CD4-positive, alpha-beta T cell (primary cell): Measurements from ENCODE around the gene SERPINE1. TPM values are rescaled to one million over a fixed set of nuclear protein-coding genes. Genes with fewer than 3 reads are reported as not detected.

Source experiments
- ATAC-seq: fragments of 200-7000 bp; cut with Tn5 transposase; one replicate; pipeline ENCODE4 v1.10.0; 2022; ENCODE audit warnings: mild to moderate bottlenecking; ENCODE audit not compliant: poor library complexity
- CTCF ChIA-PET: fragments of 350-600 bp; sonication (Branson Sonifier 250); formaldehyde crosslinking; loops from one replicate; lab custom pipeline; 2021; ENCODE audit warnings: antibody characterized with exemption, inconsistent platforms; lab: Charles Lee
- POLR2A ChIA-PET: fragments of 350-600 bp; sonication (Branson Sonifier 250); formaldehyde crosslinking; loops from one replicate; lab custom pipeline; 2021; ENCODE audit warnings: antibody characterized with exemption, inconsistent platforms; lab: Charles Lee
- DNase-seq, 14 experiments: peaks; one replicate each; pipeline ENCODE4 v3.0.0-alpha.2; 2013 to 2020; ENCODE audit warnings: mixed read lengths in 2 of 14
- H3K27ac ChIP-seq, 2 donors: one replicate each; pipeline versions ENCODE4 v1.5.1 to v1.7.0; 2013; ENCODE audit warnings: low read length in 2 of 2, low read depth in 1 of 2, mild to moderate bottlenecking in 1 of 2
- H3K27me3 ChIP-seq, 2 experiments: 1 replicate in 1 of 2; 2 replicates in 1 of 2; pipeline versions ENCODE4 v1.6.1 to v1.7.0; 2013; ENCODE audit warnings: low read length in 2 of 2, control low read depth in 1 of 2, mild to moderate bottlenecking in 1 of 2, moderate library complexity in 1 of 2; ENCODE audit not compliant: insufficient read depth in 2 of 2, control insufficient read depth in 1 of 2
- H3K36me3 ChIP-seq: one replicate; pipeline ENCODE4 v1.6.1; 2013; ENCODE audit warnings: low read length, control low read depth; ENCODE audit not compliant: insufficient read depth
- H3K4me1 ChIP-seq: one replicate; pipeline ENCODE4 v1.6.1; 2013; ENCODE audit warnings: low read length, control low read depth; ENCODE audit not compliant: insufficient read depth
- H3K4me3 ChIP-seq: one replicate; pipeline ENCODE4 v1.5.1; 2013; ENCODE audit warnings: mild to moderate bottlenecking, low read length, moderate library complexity
- H3K9me3 ChIP-seq, 2 experiments: 1 replicate in 1 of 2; 2 replicates in 1 of 2; pipeline versions ENCODE4 v1.6.1 to v1.7.0; 2013; ENCODE audit warnings: low read length in 2 of 2, mild to moderate bottlenecking in 2 of 2, control low read depth in 1 of 2, moderate library complexity in 1 of 2; ENCODE audit not compliant: control insufficient read depth in 1 of 2, insufficient read depth in 1 of 2
- H3K27ac Mint-ChIP-seq: one replicate; pipeline ENCODE4 v1.8.0; 2020; ENCODE audit warnings: mixed read lengths
- H3K27me3 Mint-ChIP-seq: one replicate; pipeline ENCODE4 v1.8.0; 2021; ENCODE audit warnings: mixed read lengths
- H3K36me3 Mint-ChIP-seq: one replicate; pipeline ENCODE4 v1.8.0; 2021; ENCODE audit warnings: low read depth, mixed read lengths
- H3K4me1 Mint-ChIP-seq: one replicate; pipeline ENCODE4 v1.8.0; 2021; ENCODE audit warnings: low read depth, mixed read lengths
- H3K4me3 Mint-ChIP-seq: one replicate; pipeline ENCODE4 v1.8.0; 2020; ENCODE audit warnings: mild to moderate bottlenecking, mixed read lengths
- H3K9me3 Mint-ChIP-seq: one replicate; pipeline ENCODE4 v1.8.0; 2020; ENCODE audit warnings: mixed read lengths
- CTCF ChIP-seq: fragments of 200-600 bp; IDR thresholded peaks from one replicate; pipeline ENCODE4 v1.8.0; 2022; ENCODE audit warnings: antibody characterized with exemption, mild to moderate bottlenecking
- intact Hi-C, 2 experiments: fragments of 100-400 bp; cut with DNase I in 1 of 2; cut with micrococcal nuclease in 1 of 2; formaldehyde crosslinking; loops; one replicate each; pipeline versions ENCODE4 v1.15.1 to v1.9.0; 2023 to 2025; cut with DNase I, micrococcal nuclease
- total RNA-seq, 174 experiments: library from RNA in 2 of 174; stranded (reverse) in 2 of 174; gene quantifications; one replicate each; pipeline ENCODE4 v1.2.3 and lab custom pipeline; 2021 to 2026

The SERPINE1 gene
- total RNA-seq, 2 experiments from 2014 or later: 0.11 TPM; not detected in 1

GRCh38 chr7:101165958-101166647 is 39.2 kb downstream of the SERPINE1 start:
- POLR2A ChIA-PET: interaction anchor here (0.8 to 1.8 kb wide), 6 partner anchors 11 to 291 kb away, joined by 3 to 7 read pairs (median 4); partner anchors contain the start of genes AP1S1, PLOD3, SRRT and ZNHIT1
- Histone ChIP-seq H3K4me1 (peaks cover 65% of the 10 kb centered on the region), H3K9me3 (peaks cover 0 to 39% of the 10 kb centered on the region in 2 experiments), H3K36me3 (no peaks in the 10 kb centered on the region), H3K27me3 (peaks cover 85 to 91% of the 10 kb centered on the region in 2 experiments), H3K4me3 (peak overlapping the region; percentile 19), H3K27ac (no peak overlapping the region)
- TF ChIP-seq CTCF: no peak
- Mint-ChIP-seq H3K9me3 (no peaks in the 10 kb centered on the region), H3K4me3 (peak overlapping the region; percentile 74), H3K36me3 (no peaks in the 10 kb centered on the region), H3K27me3 (peaks cover 82% of the 10 kb centered on the region), H3K27ac (peak overlapping the region; percentile 14), H3K4me1 (peaks cover 51% of the 10 kb centered on the region)
- DNase-seq (no peak), ATAC-seq (no peak)
- CTCF ChIA-PET: interaction anchor here (3.1 kb wide), 1 partner anchor 22 kb away, joined by 12 read pairs; no protein-coding TSS in a partner anchor
- intact Hi-C loops: loop anchor here in 1 of 2 experiments (2.0 to 5.0 kb wide), 3 partner anchors 13 to 279 kb away; partner anchors contain the start of gene UFSP1

GRCh38 chr7:101166648-101166908 is 39.7 kb downstream of the SERPINE1 start:
- intact Hi-C loops: loop anchor here in 1 of 2 experiments (2.0 to 5.0 kb wide), 3 partner anchors 14 to 279 kb away; partner anchors contain the start of gene UFSP1
- Histone ChIP-seq H3K9me3 (peaks cover 0 to 41% of the 10 kb centered on the region in 2 experiments), H3K36me3 (no peaks in the 10 kb centered on the region), H3K27me3 (peaks cover 85 to 93% of the 10 kb centered on the region in 2 experiments), H3K4me1 (peaks cover 70% of the 10 kb centered on the region), H3K27ac (no peak overlapping the region), H3K4me3 (no peak overlapping the region)
- DNase-seq (no peak), ATAC-seq (no peak)
- Mint-ChIP-seq H3K4me3 (no peak overlapping the region), H3K27me3 (peaks cover 82% of the 10 kb centered on the region), H3K36me3 (no peaks in the 10 kb centered on the region), H3K9me3 (no peaks in the 10 kb centered on the region), H3K4me1 (peaks cover 55% of the 10 kb centered on the region), H3K27ac (no peak overlapping the region)
- no peak for TF ChIP-seq CTCF
- POLR2A ChIA-PET: interaction anchor here (1.8 kb wide), 1 partner anchor 51 kb away, joined by 7 read pairs; the partner anchor contains the start of genes PLOD3 and ZNHIT1
- CTCF ChIA-PET: no interaction called here

- no peak overlapping the region for H3K4me3 Mint-ChIP-seq
- H3K27me3 Mint-ChIP-seq: peaks cover 84% of the 10 kb centered on the region
- no peak for TF ChIP-seq CTCF
- Histone ChIP-seq H3K27me3 (peaks cover 85 to 94% of the 10 kb centered on the region in 2 experiments), H3K36me3 (no peaks in the 10 kb centered on the region), H3K4me1 (peaks cover 75% of the 10 kb centered on the region), H3K4me3 (no peak overlapping the region), H3K9me3 (peaks cover 0 to 46% of the 10 kb centered on the region in 2 experiments), H3K27ac (no peak overlapping the region)
- peak in 1 of 14 experiments; percentile 33 for DNase-seq
- H3K4me1 Mint-ChIP-seq: peaks cover 60% of the 10 kb centered on the region
- CTCF ChIA-PET: no interaction called here
- no peaks in the 10 kb centered on the region for H3K36me3 Mint-ChIP-seq
- POLR2A ChIA-PET: interaction anchor here (1.8 kb wide), 1 partner anchor 51 kb away, joined by 7 read pairs; the partner anchor contains the start of genes PLOD3 and ZNHIT1
- ATAC-seq: no peak
- H3K27ac Mint-ChIP-seq: no peak overlapping the region
- H3K9me3 Mint-ChIP-seq: no peaks in the 10 kb centered on the region
- intact Hi-C loops: loop anchor here in 1 of 2 experiments (2.0 to 5.0 kb wide), 3 partner anchors 14 to 280 kb away; partner anchors contain the start of gene UFSP1
These were observed 40.2 kb downstream of the SERPINE1 start for GRCh38 chr7:101166909-101167644.
